HUES48 (cell line): ENCODE results near the gene CA11.

ENCODE experiments used
- H3K27ac ChIP-seq: one replicate; pipeline ENCODE4 v1.7.0; 2013; ENCODE audit warnings: low read depth, low read length, inconsistent platforms
- H3K27me3 ChIP-seq: 2 replicates; pipeline ENCODE4 v1.6.1; 2013; ENCODE audit warnings: mild to moderate bottlenecking, low read length; ENCODE audit not compliant: control insufficient read depth, insufficient read depth
- H3K36me3 ChIP-seq: 2 replicates; pipeline ENCODE4 v1.6.1; 2013; ENCODE audit warnings: low read length; ENCODE audit not compliant: control insufficient read depth, insufficient read depth
- H3K4me1 ChIP-seq: 2 replicates; pipeline ENCODE4 v1.6.1; 2013; ENCODE audit warnings: mild to moderate bottlenecking, low read length; ENCODE audit not compliant: control insufficient read depth, insufficient read depth
- H3K4me3 ChIP-seq: 2 replicates; pipeline ENCODE4 v1.5.1; 2013; ENCODE audit warnings: mild to moderate bottlenecking, low read depth, low read length
- H3K9ac ChIP-seq: 2 replicates; pipeline ENCODE4 v1.6.1; 2013; ENCODE audit warnings: mild to moderate bottlenecking, low read depth, low read length, moderate library complexity
- H3K9me3 ChIP-seq: 2 replicates; pipeline ENCODE4 v1.6.1; 2013; ENCODE audit warnings: low read length; ENCODE audit not compliant: control insufficient read depth, insufficient read depth

The CA11 gene

GRCh38 chr19:48656840-48657474, 11.0 kb upstream of the CA11 start:
- H3K4me1 ChIP-seq = no peaks in the 10 kb centered on the region
- H3K9me3 ChIP-seq = peaks cover 4% of the 10 kb centered on the region; the same call in 1 of the 2 replicates
- peak overlapping the region; percentile 6 for H3K27ac ChIP-seq
- H3K27me3 ChIP-seq = no peaks in the 10 kb centered on the region
- H3K4me3 ChIP-seq = no peak overlapping the region
- H3K9ac ChIP-seq = no peak overlapping the region
- no peaks in the 10 kb centered on the region for H3K36me3 ChIP-seq

- Histone ChIP-seq H3K9me3 (no peaks in the 10 kb centered on the region), H3K36me3 (no peaks in the 10 kb centered on the region), H3K4me1 (no peaks in the 10 kb centered on the region), H3K27me3 (no peaks in the 10 kb centered on the region), H3K4me3 (no peak overlapping the region), H3K27ac (no peak overlapping the region), H3K9ac (no peak overlapping the region)
Observed at GRCh38 chr19:48654299-48655059, 8.5 kb upstream of the CA11 start.

GRCh38 chr19:48651683-48652048, 5.7 kb upstream of the CA11 start:
- no peak overlapping the region for H3K9ac ChIP-seq
- H3K9me3 ChIP-seq = no peaks in the 10 kb centered on the region

GRCh38 chr19:48650974-48651682, 5.1 kb upstream of the CA11 start:
- peaks cover 2% of the 10 kb centered on the region; the same call in 1 of the 2 replicates for H3K4me1 ChIP-seq
- no peaks in the 10 kb centered on the region for H3K36me3 ChIP-seq
- no peaks in the 10 kb centered on the region for H3K27me3 ChIP-seq
- no peak overlapping the region for H3K27ac ChIP-seq
- H3K9ac ChIP-seq = no peak overlapping the region
- no peak overlapping the region for H3K4me3 ChIP-seq
- H3K9me3 ChIP-seq = no peaks in the 10 kb centered on the region

More at GRCh38 chr19:48651683-48652048, 5.7 kb upstream of the CA11 start:
- H3K36me3 ChIP-seq = no peaks in the 10 kb centered on the region
- H3K27me3 ChIP-seq = no peaks in the 10 kb centered on the region
- no peak overlapping the region for H3K4me3 ChIP-seq
- H3K4me1 ChIP-seq = peaks cover 2% of the 10 kb centered on the region; the same call in 1 of the 2 replicates
- H3K27ac ChIP-seq = no peak overlapping the region

GRCh38 chr19:48648134-48648533, 2.1 kb upstream of the CA11 start:
- Histone ChIP-seq H3K4me1 (peaks cover 6% of the 10 kb centered on the region; the same call in 1 of the 2 replicates), H3K36me3 (no peaks in the 10 kb centered on the region), H3K27ac (no peak overlapping the region), H3K9ac (no peak overlapping the region), H3K9me3 (no peaks in the 10 kb centered on the region), H3K4me3 (no peak overlapping the region), H3K27me3 (no peaks in the 10 kb centered on the region)

- peak overlapping the region; percentile 95; the same call in 1 of the 2 replicates for H3K4me3 ChIP-seq
- H3K36me3 ChIP-seq = no peaks in the 10 kb centered on the region
- H3K9ac ChIP-seq = no peak overlapping the region
- H3K4me1 ChIP-seq = peaks cover 6% of the 10 kb centered on the region; the same call in 1 of the 2 replicates
- H3K9me3 ChIP-seq = no peaks in the 10 kb centered on the region
- H3K27me3 ChIP-seq = no peaks in the 10 kb centered on the region
- peak overlapping the region; percentile 98 for H3K27ac ChIP-seq
Observed at GRCh38 chr19:48646722-48647216, 782 bp upstream of the CA11 start.

- Histone ChIP-seq H3K9ac (peak overlapping the region; percentile 13; the same call in 1 of the 2 replicates), H3K9me3 (no peaks in the 10 kb centered on the region), H3K27me3 (no peaks in the 10 kb centered on the region), H3K36me3 (no peaks in the 10 kb centered on the region), H3K27ac (peak overlapping the region; percentile 98), H3K4me3 (peak overlapping the region; percentile 95), H3K4me1 (peaks cover 6% of the 10 kb centered on the region; the same call in 1 of the 2 replicates)
Observed at GRCh38 chr19:48645620-48646000, 377 bp downstream of the CA11 start.

- Histone ChIP-seq H3K27me3 (no peaks in the 10 kb centered on the region), H3K9ac (peak overlapping the region; percentile 7; the same call in 1 of the 2 replicates), H3K36me3 (no peaks in the 10 kb centered on the region; the same call in 1 of the 2 replicates), H3K27ac (peak overlapping the region; percentile 98), H3K9me3 (no peaks in the 10 kb centered on the region), H3K4me3 (peak overlapping the region; percentile 95), H3K4me1 (peaks cover 6% of the 10 kb centered on the region; the same call in 1 of the 2 replicates)
Observed at GRCh38 chr19:48644839-48645619, 958 bp downstream of the CA11 start.

GRCh38 chr19:48644355-48644754, 1.6 kb downstream of the CA11 start:
- peak overlapping the region; percentile 98 for H3K27ac ChIP-seq
- no peak overlapping the region; the same call in 1 of the 2 replicates for H3K9ac ChIP-seq
- peak overlapping the region; percentile 95 for H3K4me3 ChIP-seq
- H3K4me1 ChIP-seq = peaks cover 6% of the 10 kb centered on the region
- H3K36me3 ChIP-seq = no peaks in the 10 kb centered on the region; the same call in 1 of the 2 replicates
- H3K27me3 ChIP-seq = no peaks in the 10 kb centered on the region
- no peaks in the 10 kb centered on the region for H3K9me3 ChIP-seq

- Histone ChIP-seq H3K4me1 (peaks cover 17% of the 10 kb centered on the region), H3K9me3 (no peaks in the 10 kb centered on the region), H3K4me3 (no peak overlapping the region), H3K9ac (no peak overlapping the region), H3K27ac (no peak overlapping the region), H3K27me3 (no peaks in the 10 kb centered on the region), H3K36me3 (no peaks in the 10 kb centered on the region; the same call in 1 of the 2 replicates)
Observed at GRCh38 chr19:48642862-48643261, 3.1 kb downstream of the CA11 start.
